K562 (cell line): ENCODE measurements around the gene DLAT. TPM values are rescaled to one million over a fixed set of nuclear protein-coding genes. Genes with fewer than 3 reads are reported as not detected.

Source experiments
- ATAC-seq: fragments of 200-7000 bp; cut with Tn5 transposase; 3 replicates; pipeline ENCODE4 v1.9.1; 2020; ENCODE audit warnings: moderate library complexity
- BruUV-seq: library from RNA; stranded (reverse); fragments of 400-500 nt; replicated peaks from 2 replicates; lab custom pipeline; 2021; lab: Mats Ljungman, UMichigan
- CTCF ChIA-PET: fragments of 300-600 bp; formaldehyde crosslinking; extraction: SDS; loops from one replicate; lab custom pipeline; 2021; ENCODE audit warnings: low intra/inter-chr PET ratio; lab: Yijun Ruan, JAX
- POLR2A ChIA-PET: fragments of 300-600, 350-650 bp; sonication (Branson Sonifier 250); formaldehyde crosslinking; extraction: SDS; loops from one replicate; lab custom pipeline; 2021; ENCODE audit warnings: antibody characterized with exemption, inconsistent platforms; lab: Yijun Ruan, JAX
- DNase-seq, 4 experiments: peaks; one replicate each; pipeline versions ENCODE4 v3.0.0 to v3.0.0-alpha.2; 2011 to 2018; ENCODE audit warnings: low spot score in 3 of 4, mixed read lengths in 3 of 4; ENCODE audit errors: extremely low read depth in 1 of 4
- FAIRE-seq: peaks from 2 replicates; lab custom pipeline; 2011; peaks lifted over from hg19 to GRCh38; lab: Jason Lieb, UNC
- H2AFZ ChIP-seq: 2 replicates; pipeline ENCODE4 v1.6.0; 2011; ENCODE audit warnings: low read depth, low read length, control low read depth, inconsistent platforms
- H3K27ac ChIP-seq: fragments of 200-600 bp; 3 replicates; pipeline ENCODE4 v1.8.0; 2011; ENCODE audit warnings: low read depth, mild to moderate bottlenecking, control low read depth, inconsistent platforms, low read length, moderate library complexity, mixed read lengths; ENCODE audit errors: extremely low read depth
- H3K27me3 ChIP-seq, 2 experiments: fragments of 300-600 bp in 1 of 2; 2 replicates in 1 of 2; 3 replicates in 1 of 2; pipeline versions ENCODE4 v1.6.0 to v1.8.0; 2011; ENCODE audit warnings: inconsistent platforms in 2 of 2, low read length in 2 of 2, mild to moderate bottlenecking in 1 of 2, mixed read lengths in 1 of 2, moderate library complexity in 1 of 2; ENCODE audit not compliant: control insufficient read depth in 2 of 2, insufficient read depth in 2 of 2
- H3K36me3 ChIP-seq: fragments of 300-600 bp; 3 replicates; pipeline ENCODE4 v1.8.0; 2011; ENCODE audit warnings: mild to moderate bottlenecking, low read length, inconsistent platforms; ENCODE audit not compliant: control insufficient read depth, insufficient read depth
- H3K4me1 ChIP-seq, 2 experiments: fragments of 200-600 bp in 1 of 2; replicated peaks in 1 of 2; 2 replicates in 1 of 2; 3 replicates in 1 of 2; pipeline versions ENCODE4 v1.5.1 to v1.8.0; 2011; ENCODE audit warnings: inconsistent platforms in 2 of 2, low read length in 2 of 2, mild to moderate bottlenecking in 1 of 2, mixed read lengths in 1 of 2, moderate library complexity in 1 of 2; ENCODE audit not compliant: control insufficient read depth in 2 of 2, insufficient read depth in 2 of 2
- H3K4me2 ChIP-seq: 2 replicates; pipeline ENCODE4 v1.6.1; 2011; ENCODE audit warnings: low read length, control low read depth, inconsistent platforms, mixed read lengths; ENCODE audit not compliant: insufficient read depth
- H3K4me3 ChIP-seq: fragments of 200-600 bp; sonication (generic), shearing (Covaris generic); 2 replicates; pipeline ENCODE4 v1.5.1; 2016; ENCODE audit warnings: control low read depth, inconsistent platforms
- H3K79me2 ChIP-seq: fragments of 200-600 bp; 3 replicates; pipeline ENCODE4 v1.8.0; 2011; ENCODE audit warnings: low read length, inconsistent platforms; ENCODE audit not compliant: control insufficient read depth, insufficient read depth
- H3K9ac ChIP-seq, 2 experiments: 2 replicates each; pipeline versions ENCODE4 v1.6.0 to v1.6.1; 2011; ENCODE audit warnings: low read depth in 2 of 2, low read length in 2 of 2, control low read depth in 1 of 2, inconsistent platforms in 1 of 2, mild to moderate bottlenecking in 1 of 2, mixed read lengths in 1 of 2; ENCODE audit not compliant: insufficient read depth in 1 of 2
- H3K9me1 ChIP-seq: one replicate; pipeline ENCODE4 v1.6.0; 2011; ENCODE audit warnings: inconsistent platforms, mild to moderate bottlenecking, low read length, moderate library complexity; ENCODE audit not compliant: control insufficient read depth, insufficient read depth
- H3K9me3 ChIP-seq: replicated peaks from 2 replicates; pipeline ENCODE4 v1.5.1; 2011; ENCODE audit warnings: low read depth, low read length, inconsistent platforms; ENCODE audit not compliant: control insufficient read depth, insufficient read depth
- H4K20me1 ChIP-seq: replicated peaks from 2 replicates; pipeline ENCODE4 v1.6.1; 2011; ENCODE audit warnings: low read length, inconsistent platforms, mixed read lengths; ENCODE audit not compliant: control insufficient read depth, insufficient read depth
- ASH1L ChIP-seq: fragments of 450-650 bp; IDR thresholded peaks from 2 replicates; pipeline ENCODE4 v1.6.1; 2018; ENCODE audit warnings: borderline replicate concordance, mild to moderate bottlenecking, low read depth; ENCODE audit not compliant: partially characterized antibody
- BACH1 ChIP-seq: fragments of 200-800 bp; sonication (Bioruptor generic); IDR thresholded peaks from 2 replicates; pipeline ENCODE4 v1.6.1; 2016; ENCODE audit warnings: missing genetic modification characterization, missing compliant biosample characterization
- FOS ChIP-seq: IDR thresholded peaks from 3 replicates; pipeline ENCODE4 v1.6.1; 2011; ENCODE audit not compliant: insufficient read length; ENCODE audit errors: extremely low read depth
- GTF2F1 ChIP-seq: IDR thresholded peaks from 2 replicates; pipeline ENCODE4 v1.6.1; 2011; ENCODE audit warnings: low read depth, low read length, improper control_type of control experiment
- HMGN3 ChIP-seq: IDR thresholded peaks from 2 replicates; pipeline ENCODE4 v1.6.1; 2011; ENCODE audit warnings: borderline replicate concordance, low read depth, mild to moderate bottlenecking, mixed read lengths, low read length; ENCODE audit not compliant: insufficient read length; ENCODE audit errors: extremely low read depth
- ZBTB7A ChIP-seq: IDR thresholded peaks from 2 replicates; pipeline ENCODE4 v1.6.1; 2011; ENCODE audit warnings: low read depth, mild to moderate bottlenecking, low read length, moderate library complexity, borderline replicate concordance; ENCODE audit not compliant: control insufficient read depth
- ZFP91 ChIP-seq: sonication (generic); formaldehyde crosslinking; IDR thresholded peaks from 2 replicates; pipeline ENCODE4 v1.8.0; 2022; ENCODE audit warnings: mild to moderate bottlenecking, missing genetic modification reagents
- ZNF263 ChIP-seq: sonication (generic); formaldehyde crosslinking; IDR thresholded peaks from 2 replicates; pipeline ENCODE4 v1.8.0; 2022; ENCODE audit warnings: mild to moderate bottlenecking, missing genetic modification reagents, borderline replicate concordance
- ZNF717 ChIP-seq: fragments of 250-450 bp; sonication (Bioruptor Pico); IDR thresholded peaks from 2 replicates; pipeline ENCODE4 v1.5.0; 2021
- WGBS: fragments of 100-300 bp; shearing (Covaris generic); methylation state at CpG from one replicate; pipeline ENCODE4 v1.1.6; 2016; ENCODE audit warnings: low coverage, mixed read lengths; ENCODE audit not compliant: insufficient coverage; ENCODE audit errors: missing lambda C conversion rate; 5-methylcytosine and 5-hydroxymethylcytosine counted together
- in situ Hi-C: fragments of 300-500 bp; cut with MboI; formaldehyde crosslinking; loops from 4 replicates; pipeline ENCODE4 v1.15.0; 2018; ENCODE audit warnings: inconsistent platforms, mixed read lengths
- intact Hi-C: fragments of 100-400 bp; cut with micrococcal nuclease; formaldehyde crosslinking; loops from 2 replicates; pipeline ENCODE4 v1.14.2; 2022
- polyA plus RNA-seq, 8 experiments: library from polyadenylated mRNA; depleted of rRNA in 4 of 8; stranded (reverse) in 5 of 8; unstranded in 3 of 8; fragments of >200 nt; fragmentation: Nextera tagmentation in 2 of 8; fragmentation: Illumina TruSeq in 1 of 8; extraction: Ambion mirVana in 2 of 8; extraction: Trizol in 1 of 8; gene quantifications; 2 replicates each; pipeline versions ENCODE4 v1.2.1 to v1.2.3, GENCODE V29; 2011 to 2014; ENCODE audit warnings: inconsistent platforms in 1 of 8, missing spikeins in 1 of 8
- total RNA-seq, 7 experiments: library from RNA; depleted of rRNA in 6 of 7; stranded (reverse); fragments of >200 nt in 6 of 7; fragmentation: Illumina TruSeq in 2 of 7; extraction: Trizol in 2 of 7; gene quantifications; 2 replicates each; pipeline versions ENCODE4 v1.2.1 to v1.2.3, GENCODE V29; 2011 to 2021; ENCODE audit warnings: low replicate concordance in 1 of 7

DLAT gene
- total and polyA plus RNA-seq, 9 of the 15 experiments (the other 6 are each of a cell fraction or from before 2014, with no cell fraction given): 41.7 to 152 (median 105) TPM

- TF ChIP-seq ZFP91 (CRISPR knock-in tag): no peak
- TF ChIP-seq GTF2F1: no peak
- no peak for TF ChIP-seq HMGN3
These were observed 34.8 kb upstream of the DLAT start (continued) for GRCh38 chr11:111990381-111990780.

GRCh38 chr11:111992206-111992855 is 32.9 kb upstream of the DLAT start:
- ChIA-PET CTCF (interaction anchor here (0.7 kb wide), 1 partner anchor 9 kb away, joined by 3 read pairs; no protein-coding TSS in a partner anchor), POLR2A (interaction anchor here (1.5 kb wide), 1 partner anchor 12 kb away, joined by 4 read pairs; no protein-coding TSS in a partner anchor)
- H2AFZ ChIP-seq: no peak overlapping the region
- FAIRE-seq (no peak), ATAC-seq (no peak), DNase-seq (no peak)
- no peaks in the 10 kb centered on the region for H3K9me1 ChIP-seq
- no peak overlapping the region for H3K9ac ChIP-seq
- H3K4me1 ChIP-seq: peaks cover 0 to 4% of the 10 kb centered on the region in 2 experiments; a peak in 2 of 5 replicates
- BruUV-seq: no TSS peak
- no peak overlapping the region for H3K4me2 ChIP-seq
- H3K4me3 ChIP-seq: no peak overlapping the region
- WGBS: 5% methylated on average over 3 of the region's 3 CpGs
- no peak overlapping the region for H3K27ac ChIP-seq
- no peaks in the 10 kb centered on the region for H3K9me3 ChIP-seq
- TF ChIP-seq ASH1L: no peak
- TF ChIP-seq FOS: no peak
- no peak for TF ChIP-seq BACH1 (tag)
- TF ChIP-seq ZBTB7A: no peak
- TF ChIP-seq ZNF717 (CRISPR knock-in tag): no peak
- no peak for TF ChIP-seq ZNF263 (CRISPR knock-in tag)
- intact Hi-C loops: no loop called here
- H3K27me3 ChIP-seq: no peaks in the 10 kb centered on the region
- in situ Hi-C loops: no loop called here
- no peaks in the 10 kb centered on the region for H4K20me1 ChIP-seq
- H3K79me2 ChIP-seq: no peaks in the 10 kb centered on the region
- peaks cover 30% of the 10 kb centered on the region; the same call in 1 of the 3 replicates for H3K36me3 ChIP-seq
